ENCODE results near the gene TMEM31. TPM values are rescaled to one million over a fixed set of nuclear protein-coding genes. Genes with fewer than 3 reads are reported as not detected.

The TMEM31 gene
- total and polyA plus RNA-seq, 2 of the 8 experiments (the other 6 are each of a cell fraction or from before 2014, with no cell fraction given), result 0.65 TPM; not detected in 1

DNA sequence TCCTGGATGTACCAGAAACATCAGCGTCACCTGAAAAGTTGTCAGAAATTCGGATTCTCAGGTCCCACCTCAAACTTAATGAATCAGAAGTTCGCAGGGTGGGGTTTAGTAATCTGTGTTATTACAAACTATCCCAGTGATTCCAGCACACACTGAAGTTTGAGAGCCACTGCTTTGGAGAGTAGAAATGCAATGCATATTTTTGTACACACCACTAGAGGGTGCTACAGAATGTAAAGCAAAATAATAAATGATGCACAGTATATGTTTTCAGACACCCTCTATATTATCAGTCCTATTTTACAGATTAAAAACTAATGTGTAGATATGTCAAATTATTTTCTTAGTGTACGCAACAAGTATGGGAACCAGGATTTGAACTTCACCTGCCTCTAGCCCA is 21.8 kb upstream of the TMEM31 start:
- no peak overlapping the region for H3K4me2 ChIP-seq (ENCODE audit: insufficient read depth in 1 of 2, low read depth in 2 of 2, low read length in 2 of 2)
- H2BK15ac ChIP-seq (ENCODE audit: low read length), result no peak overlapping the region
- H3K79me1 ChIP-seq (ENCODE audit: low read depth, low read length), result no peaks in the 10 kb centered on the region
- no peak overlapping the region for H2AFZ ChIP-seq (ENCODE audit: low read length)
- H4K8ac ChIP-seq (ENCODE audit: extremely low read depth, insufficient read depth, low read length), result no peak overlapping the region
- peaks cover under 1 to 12% (median 6%) of the 10 kb centered on the region in 4 experiments; a peak in 6 of 8 replicates for H3K36me3 ChIP-seq (ENCODE audit: control insufficient read depth in 2 of 4, insufficient read depth in 4 of 4, low read length in 3 of 4)
- H3K4ac ChIP-seq (replicated peaks; ENCODE audit: insufficient read length, low read depth, low read length), result no peak overlapping the region
- H2BK5ac ChIP-seq (ENCODE audit: low read depth, low read length), result no peak overlapping the region
- peaks cover 0 to 24% of the 10 kb centered on the region in 2 experiments; a peak in 3 of 4 replicates for H3K79me2 ChIP-seq (ENCODE audit: control insufficient read depth in 1 of 2, insufficient read depth in 2 of 2, low read length in 2 of 2)
- no peak overlapping the region for H2AK5ac ChIP-seq (ENCODE audit: low read depth, low read length)
- ChIA-PET CTCF (ENCODE audit: partially characterized antibody) (interaction anchor here (0.8 to 2.3 kb wide), 5 partner anchors 23 to 143 kb away, joined by 3 to 18 read pairs (median 4); partner anchors contain the start of genes PLP1 and TMEM31), POLR2A (ENCODE audit: partially characterized antibody) (interaction anchor here (1.5 kb wide), 1 partner anchor 86 kb away, joined by 6 read pairs; no protein-coding TSS in a partner anchor)
- no peak overlapping the region for H2BK12ac ChIP-seq (ENCODE audit: low read depth, low read length)
- no peak overlapping the region for H3K56ac ChIP-seq (replicated peaks; ENCODE audit: insufficient read length, low read depth, low read length)
- no peak overlapping the region for H3K27ac ChIP-seq (ENCODE audit: low read depth, low read length)
- H3K18ac ChIP-seq (ENCODE audit: extremely low read depth, low read length), result no peak overlapping the region
- H4K20me1 ChIP-seq (replicated peaks in 1 of 2; ENCODE audit: control insufficient read depth in 1 of 2, insufficient read depth in 2 of 2, low read length in 2 of 2), result no peaks in the 10 kb centered on the region
- no peak overlapping the region for H3K9ac ChIP-seq (replicated peaks in 1 of 4; ENCODE audit: extremely low read depth in 1 of 4, low read depth in 3 of 4, low read length in 3 of 4)
- no peaks in the 10 kb centered on the region; the same call in 1 of the 2 replicates for H3K23me2 ChIP-seq (ENCODE audit: low read depth, low read length)
- WGBS, 2 experiments (ENCODE audit: extremely low coverage in 1 of 2, insufficient coverage in 1 of 2, insufficient read length in 1 of 2, insufficient replicate concordance in 2 of 2, low coverage in 1 of 2, low lambda C conversion rate in 2 of 2, missing lambda C conversion rate in 1 of 2), result 44% methylated on average over 4 of the region's 4 CpGs; no CpG with 5 or more reads in 1 of the 2 experiments
- no peak overlapping the region for H3K23ac ChIP-seq (ENCODE audit: insufficient read length)
- no peak overlapping the region for H2BK120ac ChIP-seq (replicated peaks; ENCODE audit: low read depth, low read length)
- H2BK20ac ChIP-seq (ENCODE audit: low read length), result no peak overlapping the region
- peaks cover 0 to 2% (median 0%) of the 10 kb centered on the region in 4 experiments; a peak in 1 of 7 replicates for H3K4me1 ChIP-seq (replicated peaks in 1 of 4; ENCODE audit: control insufficient read depth in 3 of 4, insufficient read depth in 4 of 4, low read length in 3 of 4)
- no peak overlapping the region for H3K4me3 ChIP-seq (ENCODE audit: extremely low read depth in 1 of 4, insufficient read depth in 2 of 4, low read depth in 3 of 4, low read length in 4 of 4)
- FAIRE-seq (peak; percentile 77), DNase-seq (ENCODE audit: low read depth in 1 of 2, low spot score in 2 of 2) (no peak)
- no peak overlapping the region for H3K14ac ChIP-seq (ENCODE audit: insufficient read length)
- TF ChIP-seq, protein P1, sequence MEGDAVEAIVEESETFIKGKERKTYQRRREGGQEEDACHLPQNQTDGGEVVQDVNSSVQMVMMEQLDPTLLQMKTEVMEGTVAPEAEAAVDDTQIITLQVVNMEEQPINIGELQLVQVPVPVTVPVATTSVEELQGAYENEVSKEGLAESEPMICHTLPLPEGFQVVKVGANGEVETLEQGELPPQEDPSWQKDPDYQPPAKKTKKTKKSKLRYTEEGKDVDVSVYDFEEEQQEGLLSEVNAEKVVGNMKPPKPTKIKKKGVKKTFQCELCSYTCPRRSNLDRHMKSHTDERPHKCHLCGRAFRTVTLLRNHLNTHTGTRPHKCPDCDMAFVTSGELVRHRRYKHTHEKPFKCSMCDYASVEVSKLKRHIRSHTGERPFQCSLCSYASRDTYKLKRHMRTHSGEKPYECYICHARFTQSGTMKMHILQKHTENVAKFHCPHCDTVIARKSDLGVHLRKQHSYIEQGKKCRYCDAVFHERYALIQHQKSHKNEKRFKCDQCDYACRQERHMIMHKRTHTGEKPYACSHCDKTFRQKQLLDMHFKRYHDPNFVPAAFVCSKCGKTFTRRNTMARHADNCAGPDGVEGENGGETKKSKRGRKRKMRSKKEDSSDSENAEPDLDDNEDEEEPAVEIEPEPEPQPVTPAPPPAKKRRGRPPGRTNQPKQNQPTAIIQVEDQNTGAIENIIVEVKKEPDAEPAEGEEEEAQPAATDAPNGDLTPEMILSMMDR (IDR thresholded peaks at IDR 0.05; ENCODE audit: control extremely low read depth in 1 of 3, insufficient read depth in 1 of 3, low read depth in 1 of 3, low read length in 3 of 3), result peak in 2 of 3 experiments; percentile 26 to 39; a peak in 2 of 4 replicates
- TF ChIP-seq KDM1A (IDR thresholded peaks at IDR 0.05; ENCODE audit: borderline replicate concordance, low read length), result no peak
- no peak for TF ChIP-seq EZH2 (IDR thresholded peaks at IDR 0.05; ENCODE audit: low read depth, low read length, severe bottlenecking)
- TF ChIP-seq SAP30 (IDR thresholded peaks at IDR 0.05; ENCODE audit: insufficient read depth, insufficient replicate concordance, low read length), result no peak
- TF ChIP-seq, protein P2, sequence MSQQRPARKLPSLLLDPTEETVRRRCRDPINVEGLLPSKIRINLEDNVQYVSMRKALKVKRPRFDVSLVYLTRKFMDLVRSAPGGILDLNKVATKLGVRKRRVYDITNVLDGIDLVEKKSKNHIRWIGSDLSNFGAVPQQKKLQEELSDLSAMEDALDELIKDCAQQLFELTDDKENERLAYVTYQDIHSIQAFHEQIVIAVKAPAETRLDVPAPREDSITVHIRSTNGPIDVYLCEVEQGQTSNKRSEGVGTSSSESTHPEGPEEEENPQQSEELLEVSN (IDR thresholded peaks at IDR 0.05), result no peak
- TF ChIP-seq NRF1 (IDR thresholded peaks at IDR 0.05; ENCODE audit: low read depth, low read length), result no peak
- TF ChIP-seq ASH2L (IDR thresholded peaks at IDR 0.05; ENCODE audit: low read length), result no peak
- TF ChIP-seq RAD21 (IDR thresholded peaks at IDR 0.05 in 1 of 2, conservative IDR thresholded peaks at IDR 0.05 in 1 of 2; ENCODE audit: low read depth in 2 of 2, low read length in 2 of 2), result peak; percentile 43
- H4K91ac ChIP-seq (replicated peaks; ENCODE audit: insufficient read length, low read length), result no peak overlapping the region
- no peaks in the 10 kb centered on the region for H3K9me3 ChIP-seq (ENCODE audit: insufficient read depth in 2 of 2, low read depth in 1 of 2, low read length in 1 of 2)
- no peaks in the 10 kb centered on the region for H3K27me3 ChIP-seq (replicated peaks in 1 of 4; ENCODE audit: control insufficient read depth in 3 of 4, extremely low read depth in 1 of 4, insufficient read depth in 3 of 4, low read length in 3 of 4)
- H4K5ac ChIP-seq (ENCODE audit: insufficient read length, low read depth, low read length), result no peak overlapping the region
